Breast epithelium (tissue), 4 donors: ENCODE results near the gene CDC42EP4. TPM values are rescaled to one million over a fixed set of nuclear protein-coding genes. Genes with fewer than 3 reads are reported as not detected.

Experiments
- DNase-seq, 2 donors: peaks; one replicate each; pipeline ENCODE4 v3.0.0-alpha.2; 2019; ENCODE audit warnings: low spot score in 2 of 2
- H3K27ac ChIP-seq, 2 donors: fragments of 200-600 bp; sonication (generic) in 1 of 2; one replicate each; pipeline ENCODE4 v1.5.1; 2016 to 2019; ENCODE audit warnings: mild to moderate bottlenecking in 1 of 2
- H3K27me3 ChIP-seq, 2 donors: fragments of 200-600 bp; sonication (generic) in 1 of 2; one replicate each; pipeline versions ENCODE4 v1.5.1 to v1.6.0; 2017 to 2019; ENCODE audit warnings: control low read depth in 1 of 2, mild to moderate bottlenecking in 1 of 2
- H3K36me3 ChIP-seq: fragments of 200-600 bp; one replicate; pipeline ENCODE4 v1.5.1; 2019
- H3K4me1 ChIP-seq, 2 donors: fragments of 200-600 bp; sonication (generic); one replicate each; pipeline ENCODE4 v1.5.1; 2016 to 2019; ENCODE audit warnings: control low read depth in 1 of 2
- H3K4me3 ChIP-seq, 3 donors: fragments of 200-600 bp; sonication (generic); 1 replicate in 2 of 3; 2 replicates in 1 of 3; pipeline ENCODE4 v1.5.1; 2016 to 2019; ENCODE audit warnings: mild to moderate bottlenecking in 3 of 3, moderate library complexity in 2 of 3
- H3K9me3 ChIP-seq, 2 donors: fragments of 200-600 bp; sonication (generic) in 1 of 2; one replicate each; pipeline ENCODE4 v1.5.1; 2016 to 2019; ENCODE audit warnings: control low read depth in 1 of 2
- POLR2A ChIP-seq: fragments of 450-650 bp; IDR thresholded peaks from one replicate; pipeline ENCODE4 v1.6.1; 2016; ENCODE audit warnings: antibody characterized with exemption, mild to moderate bottlenecking, moderate library complexity
- POLR2AphosphoS5 ChIP-seq, 3 donors: sonication (generic); formaldehyde crosslinking; IDR thresholded peaks; one replicate each; pipeline ENCODE4 v1.6.1; 2017; ENCODE audit warnings: antibody characterized with exemption in 3 of 3
- intact Hi-C: fragments of 100-400 bp; cut with DNase I; formaldehyde crosslinking; loops from one replicate; pipeline ENCODE4 v1.15.1; 2023; ENCODE audit warnings: low total_unique reads
- total RNA-seq, 3 donors: library from RNA; depleted of rRNA; stranded (reverse); fragments of >200 nt; gene quantifications; one replicate each; pipeline ENCODE4 v1.1.0, GENCODE V29; 2016
- TF ChIP-seq, protein P1 (sequence below), 3 donors: fragments of 450-650 bp; IDR thresholded peaks; one replicate each; pipeline ENCODE4 v1.5.1; 2016 to 2017; ENCODE audit warnings: antibody characterized with exemption in 3 of 3, mild to moderate bottlenecking in 3 of 3, moderate library complexity in 3 of 3

The CDC42EP4 gene
- total RNA-seq, 3 donors from 2014 or later: 71.0 to 141 (median 112) TPM

DNA sequence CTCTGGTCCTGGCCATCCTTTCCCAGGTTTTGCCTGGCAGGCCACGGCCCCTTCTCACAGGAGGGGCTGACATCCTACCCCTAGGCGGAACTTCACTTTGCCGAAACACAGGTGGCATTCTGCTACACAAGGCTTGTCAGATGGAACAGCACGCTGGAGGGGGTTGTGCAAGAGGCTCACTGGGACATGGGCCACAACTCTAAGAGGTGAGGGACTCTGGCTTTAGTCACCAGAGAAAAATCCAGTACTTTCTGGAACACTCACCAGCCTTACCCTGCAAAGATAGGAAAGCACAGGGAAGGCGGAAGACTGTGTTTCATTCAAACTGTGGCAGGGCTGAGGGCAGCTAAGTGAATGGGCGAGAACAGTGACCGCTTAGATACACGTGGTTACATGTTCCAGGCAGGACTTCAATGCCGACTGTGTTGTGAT lies 18.3 kb downstream of the CDC42EP4 start:
- peak overlapping the region; percentile 95 to 99 for H3K27ac ChIP-seq
- DNase-seq: peak; percentile 74 to 88
- H3K36me3 ChIP-seq: no peaks in the 10 kb centered on the region
- peaks cover 41 to 60% of the 10 kb centered on the region in 2 donors for H3K4me1 ChIP-seq
- H3K9me3 ChIP-seq: no peaks in the 10 kb centered on the region
- peak; percentile 66 to 75 (median 68) for TF ChIP-seq POLR2AphosphoS5 (IDR thresholded peaks at IDR 0.05)
- no peak for TF ChIP-seq POLR2A
- TF ChIP-seq, protein P1, sequence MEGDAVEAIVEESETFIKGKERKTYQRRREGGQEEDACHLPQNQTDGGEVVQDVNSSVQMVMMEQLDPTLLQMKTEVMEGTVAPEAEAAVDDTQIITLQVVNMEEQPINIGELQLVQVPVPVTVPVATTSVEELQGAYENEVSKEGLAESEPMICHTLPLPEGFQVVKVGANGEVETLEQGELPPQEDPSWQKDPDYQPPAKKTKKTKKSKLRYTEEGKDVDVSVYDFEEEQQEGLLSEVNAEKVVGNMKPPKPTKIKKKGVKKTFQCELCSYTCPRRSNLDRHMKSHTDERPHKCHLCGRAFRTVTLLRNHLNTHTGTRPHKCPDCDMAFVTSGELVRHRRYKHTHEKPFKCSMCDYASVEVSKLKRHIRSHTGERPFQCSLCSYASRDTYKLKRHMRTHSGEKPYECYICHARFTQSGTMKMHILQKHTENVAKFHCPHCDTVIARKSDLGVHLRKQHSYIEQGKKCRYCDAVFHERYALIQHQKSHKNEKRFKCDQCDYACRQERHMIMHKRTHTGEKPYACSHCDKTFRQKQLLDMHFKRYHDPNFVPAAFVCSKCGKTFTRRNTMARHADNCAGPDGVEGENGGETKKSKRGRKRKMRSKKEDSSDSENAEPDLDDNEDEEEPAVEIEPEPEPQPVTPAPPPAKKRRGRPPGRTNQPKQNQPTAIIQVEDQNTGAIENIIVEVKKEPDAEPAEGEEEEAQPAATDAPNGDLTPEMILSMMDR (IDR thresholded peaks at IDR 0.05): no peak
- peak overlapping the region in 1 of 3 donors; percentile 61 for H3K4me3 ChIP-seq
- intact Hi-C loops: no loop called here
- no peaks in the 10 kb centered on the region for H3K27me3 ChIP-seq

DNA sequence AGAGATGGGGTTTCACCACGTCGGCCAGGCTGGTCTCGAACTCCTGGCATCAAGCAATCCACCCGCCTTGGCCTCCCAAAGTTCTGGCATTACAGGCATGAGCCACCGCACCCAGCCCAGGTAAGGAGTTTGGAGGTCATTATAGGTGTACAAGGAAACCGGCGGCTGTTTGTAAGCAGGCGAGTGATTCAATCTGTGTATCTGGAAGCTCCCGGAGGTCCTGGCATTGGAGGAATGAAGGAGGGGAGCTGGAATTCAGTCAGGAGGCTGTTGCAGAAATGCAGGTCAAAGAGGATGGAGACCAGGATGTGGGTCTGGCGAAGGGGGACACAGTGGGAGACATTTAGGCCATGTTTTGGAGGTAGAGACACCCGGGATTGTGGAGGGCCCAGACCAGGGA lies 18.8 kb downstream of the CDC42EP4 start:
- no peaks in the 10 kb centered on the region for H3K27me3 ChIP-seq
- H3K27ac ChIP-seq: peak overlapping the region; percentile 95 to 99
- no peak for DNase-seq
- peaks cover 41 to 60% of the 10 kb centered on the region in 2 donors for H3K4me1 ChIP-seq
- peak overlapping the region in 1 of 3 donors; percentile 61 for H3K4me3 ChIP-seq
- no peaks in the 10 kb centered on the region for H3K36me3 ChIP-seq
- intact Hi-C loops: no loop called here
- H3K9me3 ChIP-seq: no peaks in the 10 kb centered on the region
- no peak for TF ChIP-seq POLR2A
- TF ChIP-seq, protein P1 (IDR thresholded peaks at IDR 0.05): no peak
- TF ChIP-seq POLR2AphosphoS5 (IDR thresholded peaks at IDR 0.05): no peak

DNA sequence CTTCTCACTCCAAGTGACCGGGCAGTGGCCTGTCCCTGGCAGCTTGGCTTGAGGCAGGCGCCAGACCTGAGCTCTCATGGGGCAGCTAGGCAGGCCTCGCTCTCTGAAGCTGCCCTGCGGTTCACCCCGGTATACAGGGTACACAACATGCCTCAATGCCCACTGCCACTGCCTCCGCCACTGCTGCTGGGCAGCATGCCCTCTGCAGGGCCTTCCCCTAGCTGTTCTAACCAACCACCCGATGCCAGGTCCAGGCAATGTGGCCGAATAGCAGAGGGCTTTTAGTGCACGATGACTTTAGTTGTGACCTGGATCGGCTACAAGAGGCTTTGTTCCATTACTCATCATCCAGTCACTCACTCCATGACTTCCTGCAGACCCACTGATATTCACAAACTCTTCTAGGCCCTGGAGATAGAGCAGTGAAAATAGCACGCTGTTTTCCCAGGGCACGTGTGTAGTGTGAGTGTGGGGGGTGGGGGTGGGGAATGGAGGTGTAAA lies 19.7 kb downstream of the CDC42EP4 start:
- Histone ChIP-seq H3K4me3 (peak overlapping the region in 2 of 3 donors; percentile 17 to 61), H3K4me1 (peaks cover 44 to 69% of the 10 kb centered on the region in 2 donors), H3K27me3 (no peaks in the 10 kb centered on the region), H3K27ac (peak overlapping the region; percentile 95 to 99), H3K9me3 (no peaks in the 10 kb centered on the region), H3K36me3 (no peaks in the 10 kb centered on the region)
- DNase-seq: no peak
- intact Hi-C loops: no loop called here
- peak in 1 of 3 donors; percentile 21 for TF ChIP-seq POLR2AphosphoS5 (IDR thresholded peaks at IDR 0.05)
- TF ChIP-seq, protein P1 (IDR thresholded peaks at IDR 0.05): no peak

DNA sequence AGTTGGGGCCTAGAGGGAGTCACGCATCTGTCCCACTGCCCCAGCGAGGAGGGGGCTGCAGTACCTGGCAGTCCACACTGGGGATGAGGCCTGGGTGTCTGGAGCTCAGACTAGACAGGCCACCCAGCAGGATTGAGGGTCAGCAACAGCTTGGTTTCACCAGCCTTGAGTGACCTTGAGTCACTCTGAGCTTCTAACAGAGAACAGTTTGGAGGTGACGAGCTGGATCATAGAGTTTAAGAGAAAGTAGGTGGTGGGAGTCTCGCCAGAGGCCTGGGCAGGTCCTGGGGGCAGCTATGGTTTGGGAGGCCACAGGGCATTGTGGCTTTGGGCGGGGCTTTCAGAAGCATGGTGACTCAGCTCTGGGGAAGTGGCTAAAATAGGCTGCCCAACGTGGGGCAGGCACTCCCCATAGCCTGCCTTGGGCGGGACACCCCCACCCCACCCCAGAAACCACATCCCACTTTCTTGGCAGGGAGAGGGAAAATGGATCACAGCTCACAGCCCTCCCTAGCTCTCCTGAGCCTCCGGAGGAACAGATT lies 20.5 kb downstream of the CDC42EP4 start:
- intact Hi-C loops: no loop called here
- TF ChIP-seq POLR2A (no peak), POLR2AphosphoS5 (IDR thresholded peaks at IDR 0.05) (no peak)
- TF ChIP-seq, protein P1 (IDR thresholded peaks at IDR 0.05): no peak
- H3K27ac ChIP-seq: peak overlapping the region; percentile 95 to 99
- peak overlapping the region in 2 of 3 donors; percentile 17 to 61 for H3K4me3 ChIP-seq
- DNase-seq: no peak
- H3K27me3 ChIP-seq: no peaks in the 10 kb centered on the region
- peaks cover 48 to 74% of the 10 kb centered on the region in 2 donors for H3K4me1 ChIP-seq
- no peaks in the 10 kb centered on the region for H3K36me3 ChIP-seq
- H3K9me3 ChIP-seq: no peaks in the 10 kb centered on the region

DNA sequence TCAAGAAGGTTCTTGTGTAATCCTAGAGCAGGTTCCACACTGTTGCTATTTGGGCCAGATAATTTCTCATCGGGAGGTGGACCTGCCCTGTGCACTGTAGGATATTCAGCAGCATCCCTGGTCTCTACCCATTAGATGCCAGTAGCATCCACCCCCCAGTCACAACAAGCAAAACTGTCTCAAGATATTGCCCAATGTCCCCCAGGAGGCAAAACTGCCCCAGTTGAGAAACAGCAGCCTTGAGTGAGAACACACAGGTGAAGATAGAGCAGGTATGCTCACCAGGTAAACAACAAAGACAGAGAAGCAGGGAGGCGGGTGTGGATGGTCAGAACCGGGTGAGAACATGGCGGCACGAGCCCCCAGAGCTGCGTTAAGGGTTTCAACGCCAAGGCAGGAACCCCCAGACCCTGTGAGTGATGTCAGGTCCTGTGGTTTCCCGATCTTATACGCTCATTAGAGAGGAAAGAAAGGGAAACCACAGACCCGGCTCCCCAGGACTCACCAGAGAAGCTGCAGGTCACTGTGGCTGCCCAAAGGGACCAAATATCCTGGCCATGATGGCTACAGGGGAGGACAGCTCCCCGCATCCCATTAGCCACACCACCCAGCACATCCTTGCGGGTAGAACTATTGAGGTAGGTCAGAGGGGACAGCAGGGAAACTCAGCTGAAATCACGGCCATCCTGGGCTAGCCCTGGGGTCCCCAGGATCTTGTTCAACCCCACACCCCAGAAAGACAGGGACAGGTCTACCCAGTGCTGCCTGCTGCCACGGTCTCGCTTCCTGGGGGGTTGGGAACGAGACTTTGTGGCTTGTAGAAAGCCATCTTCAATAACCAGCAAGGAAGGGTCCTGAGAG lies 21.2 kb downstream of the CDC42EP4 start:
- peak overlapping the region in 1 of 3 donors; percentile 61 for H3K4me3 ChIP-seq
- H3K27ac ChIP-seq: peak overlapping the region; percentile 95 to 99
- H3K36me3 ChIP-seq: no peaks in the 10 kb centered on the region
- intact Hi-C loops: no loop called here
- H3K27me3 ChIP-seq: no peaks in the 10 kb centered on the region
- DNase-seq: no peak
- no peaks in the 10 kb centered on the region for H3K9me3 ChIP-seq
- peaks cover 48 to 74% of the 10 kb centered on the region in 2 donors for H3K4me1 ChIP-seq
- TF ChIP-seq, protein P1 (IDR thresholded peaks at IDR 0.05): no peak
- TF ChIP-seq POLR2AphosphoS5 (IDR thresholded peaks at IDR 0.05): peak in 1 of 3 donors; percentile 30
- TF ChIP-seq POLR2A: no peak
